ENCODE results near the gene GNG7.
"Not testable (repeated sequence)": the region's sequence is repeated elsewhere in the genome, so short reads cannot be mapped to it uniquely, and the experiment has no call there.

GNG7 gene

GRCh38 chr19:2495651-2496316 lies 206.7 kb downstream of the GNG7 start:
- no peak for DNase-seq

- DNase-seq: no peak
Measured at GRCh38 chr19:2495130-2495641, 207.3 kb downstream of the GNG7 start.

GRCh38 chr19:2494447-2495129 lies 207.9 kb downstream of the GNG7 start:
- no peak for DNase-seq

GRCh38 chr19:2494084-2494446 lies 208.4 kb downstream of the GNG7 start:
- DNase-seq: no peak

GRCh38 chr19:2493448-2493847 lies 209.0 kb downstream of the GNG7 start:
- DNase-seq: not testable (repeated sequence)

- DNase-seq: no peak
Measured at GRCh38 chr19:2492870-2493269, 209.6 kb downstream of the GNG7 start.

- DNase-seq: peak; percentile 76
Measured at GRCh38 chr19:2491130-2491801, 211.2 kb downstream of the GNG7 start.

- no peak for DNase-seq
Measured at GRCh38 chr19:2490659-2491058, 211.8 kb downstream of the GNG7 start.

GRCh38 chr19:2488942-2489731 lies 213.4 kb downstream of the GNG7 start:
- DNase-seq: no peak

GRCh38 chr19:2488405-2488941 lies 214.0 kb downstream of the GNG7 start:
- no peak for DNase-seq

- no peak for DNase-seq
Measured at GRCh38 chr19:2487842-2488241, 214.7 kb downstream of the GNG7 start.

- no peak for DNase-seq
Measured at GRCh38 chr19:2487090-2487489, 215.4 kb downstream of the GNG7 start.

- no peak for DNase-seq
Measured at GRCh38 chr19:2485428-2485827, 217.1 kb downstream of the GNG7 start.

GRCh38 chr19:2484178-2484937 lies 218.1 kb downstream of the GNG7 start:
- no peak for DNase-seq

GRCh38 chr19:2483484-2484151 lies 218.9 kb downstream of the GNG7 start:
- DNase-seq: no peak

GRCh38 chr19:2483084-2483483 lies 219.4 kb downstream of the GNG7 start:
- DNase-seq: no peak

GRCh38 chr19:2482354-2483038 lies 220.0 kb downstream of the GNG7 start:
- DNase-seq: no peak

- DNase-seq: no peak
Measured at GRCh38 chr19:2481466-2481865, 221.0 kb downstream of the GNG7 start.

GRCh38 chr19:2479556-2480194 lies 222.8 kb downstream of the GNG7 start:
- DNase-seq: no peak
